Smooth muscle cell (in vitro differentiated cells): Measurements from ENCODE around the gene MLLT3. TPM values are rescaled to one million over a fixed set of nuclear protein-coding genes. Genes with fewer than 3 reads are reported as not detected.

Experiments used
- DNase-seq: peaks from one replicate; lab custom pipeline; 2025; ENCODE audit not compliant: unreplicated experiment; lab: John Stamatoyannopoulos, UW
- H2AFZ ChIP-seq: fragments of 200-600 bp; sonication (generic); 2 replicates; pipeline ENCODE4 v1.6.0; 2016; ENCODE audit warnings: antibody characterized with exemption, low read depth, mild to moderate bottlenecking
- H3F3A ChIP-seq: fragments of 200-600 bp; sonication (generic); 2 replicates; pipeline ENCODE4 v1.6.0; 2017; ENCODE audit warnings: antibody characterized with exemption, low read depth
- H3K27ac ChIP-seq: fragments of 200-600 bp; sonication (generic); 2 replicates; pipeline ENCODE4 v1.5.1; 2016; ENCODE audit warnings: low read depth, mild to moderate bottlenecking
- H3K27me3 ChIP-seq: fragments of 200-600 bp; sonication (generic); 2 replicates; pipeline ENCODE4 v1.6.1; 2016; ENCODE audit warnings: low read depth, mild to moderate bottlenecking
- H3K36me3 ChIP-seq: fragments of 200-600 bp; sonication (generic); 2 replicates; pipeline ENCODE4 v1.5.1; 2016; ENCODE audit warnings: low read depth
- H3K4me1 ChIP-seq: fragments of 200-600 bp; sonication (generic); 2 replicates; pipeline ENCODE4 v1.5.1; 2016; ENCODE audit warnings: low read depth
- H3K4me2 ChIP-seq: fragments of 200-600 bp; sonication (generic); 2 replicates; pipeline ENCODE4 v1.6.0; 2016; ENCODE audit warnings: mild to moderate bottlenecking
- H3K4me3 ChIP-seq: fragments of 200-600 bp; sonication (generic); 2 replicates; pipeline ENCODE4 v1.5.1; 2016; ENCODE audit warnings: mild to moderate bottlenecking
- H3K79me2 ChIP-seq: fragments of 200-600 bp; sonication (generic); 2 replicates; pipeline ENCODE4 v1.6.0; 2016; ENCODE audit warnings: low read depth, mild to moderate bottlenecking
- H3K9ac ChIP-seq: fragments of 200-600 bp; sonication (generic); 2 replicates; pipeline ENCODE4 v1.6.0; 2016; ENCODE audit warnings: low read depth
- H3K9me3 ChIP-seq: fragments of 200-600 bp; sonication (generic); replicated peaks from 2 replicates; pipeline ENCODE4 v1.5.1; 2016; ENCODE audit warnings: low read depth
- H4K20me1 ChIP-seq: fragments of 200-600 bp; sonication (generic); 2 replicates; pipeline ENCODE4 v1.6.0; 2016; ENCODE audit warnings: low read depth
- WGBS: methylation state at CpG from one replicate; pipeline ENCODE4 v1.1.7; 2016; ENCODE audit warnings: low lambda C conversion rate; 5-methylcytosine and 5-hydroxymethylcytosine counted together
- polyA plus RNA-seq: library from polyadenylated mRNA; unstranded; fragments of >200 nt; fragmentation: Nextera tagmentation; extraction: Ambion mirVana; gene quantifications from 2 replicates; pipeline ENCODE4 v1.2.1, GENCODE V29; 2016
- total RNA-seq: library from RNA; depleted of rRNA; stranded (reverse); fragments of >200 nt; gene quantifications from 2 replicates; pipeline ENCODE4 v1.2.3, GENCODE V29; 2014
- TF ChIP-seq, protein P1 (sequence below): fragments of 200-600 bp; sonication (generic); IDR thresholded peaks from 2 replicates; pipeline ENCODE4 v1.5.1; 2017; ENCODE audit warnings: borderline replicate concordance, mild to moderate bottlenecking, antibody characterized with exemption; ENCODE audit not compliant: insufficient read depth, poor library complexity, severe bottlenecking

The MLLT3 gene
- total and polyA plus RNA-seq, 2 experiments from 2014 or later = 21.9 to 29.9 TPM

DNA sequence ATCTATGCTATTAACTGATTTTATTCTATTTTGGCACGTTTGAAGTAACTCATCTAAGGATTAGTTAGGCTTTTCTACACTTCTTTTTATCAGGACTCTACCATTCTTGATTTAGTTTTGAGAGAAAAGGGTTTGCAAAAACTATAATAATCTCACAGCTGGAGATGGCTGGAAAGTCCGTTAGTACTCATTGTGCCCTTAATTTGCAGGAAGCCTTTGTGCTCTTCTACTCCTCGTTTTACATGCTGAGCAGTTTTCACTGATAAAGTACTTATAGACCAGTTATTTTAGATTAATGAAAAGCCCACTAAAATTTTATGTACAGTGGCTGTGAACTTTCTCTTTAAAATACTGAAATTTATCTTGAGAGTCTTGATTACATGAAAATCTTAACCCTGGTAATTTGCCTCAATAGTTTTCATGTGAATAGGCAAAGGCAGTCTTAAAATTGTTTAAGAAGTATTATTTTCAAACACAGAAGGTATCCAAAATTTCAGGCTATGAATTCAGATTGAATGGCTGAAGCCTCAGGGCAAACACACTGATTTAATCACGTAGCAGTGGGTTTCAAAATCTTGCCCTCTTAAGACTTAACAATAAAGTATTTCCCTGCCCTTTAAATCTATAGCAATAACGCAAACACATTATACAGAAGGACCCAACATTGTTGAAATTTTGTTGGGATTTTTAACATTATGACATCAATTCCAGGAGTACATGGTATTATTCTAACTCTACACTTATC is 18.6 kb downstream of the MLLT3 start:
- no peak for DNase-seq
- Histone ChIP-seq H3K27me3 (no peaks in the 10 kb centered on the region), H3K9me3 (no peaks in the 10 kb centered on the region), H3K9ac (peak overlapping the region; percentile 31), H3K36me3 (no peaks in the 10 kb centered on the region), H3F3A (no peaks in the 10 kb centered on the region), H3K4me1 (peaks cover 59% of the 10 kb centered on the region), H3K4me2 (peak overlapping the region; percentile 88), H2AFZ (peak overlapping the region; percentile 80), H3K79me2 (peaks cover 100% of the 10 kb centered on the region), H4K20me1 (peaks cover 21% of the 10 kb centered on the region), H3K27ac (peak overlapping the region; percentile 79), H3K4me3 (peak overlapping the region; percentile 45)
- WGBS = 46% methylated on average over 5 of the region's 5 CpGs
- TF ChIP-seq, protein P1, sequence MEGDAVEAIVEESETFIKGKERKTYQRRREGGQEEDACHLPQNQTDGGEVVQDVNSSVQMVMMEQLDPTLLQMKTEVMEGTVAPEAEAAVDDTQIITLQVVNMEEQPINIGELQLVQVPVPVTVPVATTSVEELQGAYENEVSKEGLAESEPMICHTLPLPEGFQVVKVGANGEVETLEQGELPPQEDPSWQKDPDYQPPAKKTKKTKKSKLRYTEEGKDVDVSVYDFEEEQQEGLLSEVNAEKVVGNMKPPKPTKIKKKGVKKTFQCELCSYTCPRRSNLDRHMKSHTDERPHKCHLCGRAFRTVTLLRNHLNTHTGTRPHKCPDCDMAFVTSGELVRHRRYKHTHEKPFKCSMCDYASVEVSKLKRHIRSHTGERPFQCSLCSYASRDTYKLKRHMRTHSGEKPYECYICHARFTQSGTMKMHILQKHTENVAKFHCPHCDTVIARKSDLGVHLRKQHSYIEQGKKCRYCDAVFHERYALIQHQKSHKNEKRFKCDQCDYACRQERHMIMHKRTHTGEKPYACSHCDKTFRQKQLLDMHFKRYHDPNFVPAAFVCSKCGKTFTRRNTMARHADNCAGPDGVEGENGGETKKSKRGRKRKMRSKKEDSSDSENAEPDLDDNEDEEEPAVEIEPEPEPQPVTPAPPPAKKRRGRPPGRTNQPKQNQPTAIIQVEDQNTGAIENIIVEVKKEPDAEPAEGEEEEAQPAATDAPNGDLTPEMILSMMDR = no peak

DNA sequence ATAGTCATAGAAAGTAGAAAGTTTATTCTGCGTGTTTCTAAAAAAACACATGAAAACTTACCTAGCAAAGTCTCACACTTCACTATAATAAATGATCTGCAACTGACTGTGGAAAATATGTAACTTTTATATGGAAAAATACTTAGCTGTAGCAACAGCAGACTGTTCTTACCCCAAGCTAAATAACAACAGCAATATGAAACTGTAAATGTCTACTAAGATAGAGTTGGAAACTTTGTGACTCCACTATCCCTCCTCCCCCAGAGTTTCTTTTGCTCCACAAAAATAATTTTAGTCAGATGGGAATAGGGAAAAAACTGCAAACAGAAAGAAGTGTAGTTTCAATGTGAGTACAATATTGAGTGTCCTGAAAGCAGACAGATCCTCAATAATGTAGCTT is 21.0 kb downstream of the MLLT3 start:
- 90% methylated on average over 1 of the region's 1 CpG for WGBS
- DNase-seq = no peak
- Histone ChIP-seq H3K27me3 (no peaks in the 10 kb centered on the region), H3K4me3 (peak overlapping the region; percentile 7), H3F3A (no peaks in the 10 kb centered on the region), H3K4me1 (peaks cover 48% of the 10 kb centered on the region), H3K79me2 (peaks cover 100% of the 10 kb centered on the region), H3K36me3 (no peaks in the 10 kb centered on the region), H3K9ac (no peak overlapping the region), H2AFZ (no peak overlapping the region), H4K20me1 (peaks cover 28% of the 10 kb centered on the region), H3K4me2 (peak overlapping the region; percentile 23), H3K9me3 (no peaks in the 10 kb centered on the region), H3K27ac (peak overlapping the region; percentile 30)
- TF ChIP-seq, protein P1 = no peak

DNA sequence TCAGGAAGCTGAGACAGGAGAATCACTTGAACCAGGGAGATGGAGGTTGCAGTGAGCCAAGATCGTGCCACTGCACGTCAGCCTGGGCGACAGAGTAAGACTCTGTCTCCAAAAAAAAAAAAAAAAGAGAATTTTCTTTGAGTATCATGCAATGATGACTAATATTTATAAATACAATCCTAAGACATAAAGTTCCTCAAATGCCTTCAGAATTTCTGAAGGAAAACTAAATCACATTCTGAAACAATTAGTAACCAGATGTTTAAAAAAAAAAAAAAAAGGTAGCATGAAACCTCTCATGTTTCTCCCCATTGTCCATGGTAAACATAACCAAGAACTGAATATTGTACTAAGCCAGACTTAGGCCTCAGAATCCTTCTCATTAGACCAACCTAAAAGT is 23.1 kb downstream of the MLLT3 start:
- no peak for DNase-seq
- H3K4me3 ChIP-seq = no peak overlapping the region
- peaks cover 100% of the 10 kb centered on the region for H3K79me2 ChIP-seq
- H3K4me1 ChIP-seq = peaks cover 27% of the 10 kb centered on the region
- H3K36me3 ChIP-seq = no peaks in the 10 kb centered on the region
- H3K4me2 ChIP-seq = no peak overlapping the region
- peaks cover 13% of the 10 kb centered on the region for H4K20me1 ChIP-seq
- no peaks in the 10 kb centered on the region for H3K9me3 ChIP-seq
- H2AFZ ChIP-seq = no peak overlapping the region
- H3K9ac ChIP-seq = no peak overlapping the region
- TF ChIP-seq, protein P1 = no peak
- H3K27ac ChIP-seq = no peak overlapping the region
- 96% methylated on average over 3 of the region's 3 CpGs for WGBS
- H3K27me3 ChIP-seq = no peaks in the 10 kb centered on the region
- H3F3A ChIP-seq = no peaks in the 10 kb centered on the region

- Histone ChIP-seq H3K4me3 (no peak overlapping the region), H3K9me3 (no peaks in the 10 kb centered on the region), H3F3A (no peaks in the 10 kb centered on the region), H3K27ac (no peak overlapping the region), H3K27me3 (no peaks in the 10 kb centered on the region), H3K79me2 (peaks cover 100% of the 10 kb centered on the region), H3K36me3 (no peaks in the 10 kb centered on the region), H3K9ac (no peak overlapping the region), H3K4me1 (peaks cover 19% of the 10 kb centered on the region), H3K4me2 (no peak overlapping the region), H4K20me1 (peaks cover 17% of the 10 kb centered on the region), H2AFZ (no peak overlapping the region)
- 98% methylated on average over 1 of the region's 1 CpG for WGBS
- no peak for DNase-seq
- TF ChIP-seq, protein P1 = no peak
Observed at GRCh38 chr9:20598367-20598766, 23.9 kb downstream of the MLLT3 start.
